HL-60 (cell line): Measurements from ENCODE around the gene LINC00305.

ENCODE experiments used
- CTCF ChIP-seq: IDR thresholded peaks from one replicate; pipeline ENCODE4 v1.5.1; 2011; ENCODE audit warnings: low read length, control low read depth, inconsistent platforms; ENCODE audit not compliant: insufficient read depth
- GABPA ChIP-seq: IDR thresholded peaks from 2 replicates; pipeline ENCODE4 v1.6.1; 2012; ENCODE audit warnings: low read depth
- POLR2AphosphoS5 ChIP-seq: IDR thresholded peaks from 2 replicates; pipeline ENCODE4 v1.6.1; 2012; ENCODE audit warnings: low read depth
- SPI1 ChIP-seq: IDR thresholded peaks from 2 replicates; pipeline ENCODE4 v1.6.1; 2012; ENCODE audit warnings: low read depth, mild to moderate bottlenecking, borderline replicate concordance
- TF ChIP-seq, protein P1 (sequence below): IDR thresholded peaks from 2 replicates; pipeline ENCODE4 v1.6.1; 2012; ENCODE audit warnings: low read depth; ENCODE audit not compliant: insufficient replicate concordance

DNA sequence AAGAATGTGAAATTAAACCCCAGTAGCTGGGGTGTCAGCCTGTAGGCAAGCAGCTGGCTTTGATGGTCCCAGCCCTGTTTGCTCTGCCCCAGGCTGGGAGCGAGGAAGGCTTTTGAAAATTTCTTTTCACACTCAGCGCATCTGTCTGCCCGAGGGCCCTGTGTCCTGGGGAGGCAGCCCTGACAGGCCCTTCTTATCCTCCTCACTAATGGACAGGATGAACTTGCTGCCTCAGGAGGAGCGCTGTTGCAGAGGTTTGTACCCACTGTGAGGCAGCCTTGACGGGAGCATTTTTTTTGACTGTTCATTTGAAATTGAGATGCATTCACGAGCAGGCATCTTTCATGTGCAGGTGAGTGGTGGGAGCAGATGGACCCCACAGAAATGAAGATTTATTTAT is 116.6 kb downstream of the LINC00305 start:
- TF ChIP-seq POLR2AphosphoS5, result no peak
- no peak for TF ChIP-seq CTCF
- TF ChIP-seq SPI1, result no peak
- TF ChIP-seq, protein P1, sequence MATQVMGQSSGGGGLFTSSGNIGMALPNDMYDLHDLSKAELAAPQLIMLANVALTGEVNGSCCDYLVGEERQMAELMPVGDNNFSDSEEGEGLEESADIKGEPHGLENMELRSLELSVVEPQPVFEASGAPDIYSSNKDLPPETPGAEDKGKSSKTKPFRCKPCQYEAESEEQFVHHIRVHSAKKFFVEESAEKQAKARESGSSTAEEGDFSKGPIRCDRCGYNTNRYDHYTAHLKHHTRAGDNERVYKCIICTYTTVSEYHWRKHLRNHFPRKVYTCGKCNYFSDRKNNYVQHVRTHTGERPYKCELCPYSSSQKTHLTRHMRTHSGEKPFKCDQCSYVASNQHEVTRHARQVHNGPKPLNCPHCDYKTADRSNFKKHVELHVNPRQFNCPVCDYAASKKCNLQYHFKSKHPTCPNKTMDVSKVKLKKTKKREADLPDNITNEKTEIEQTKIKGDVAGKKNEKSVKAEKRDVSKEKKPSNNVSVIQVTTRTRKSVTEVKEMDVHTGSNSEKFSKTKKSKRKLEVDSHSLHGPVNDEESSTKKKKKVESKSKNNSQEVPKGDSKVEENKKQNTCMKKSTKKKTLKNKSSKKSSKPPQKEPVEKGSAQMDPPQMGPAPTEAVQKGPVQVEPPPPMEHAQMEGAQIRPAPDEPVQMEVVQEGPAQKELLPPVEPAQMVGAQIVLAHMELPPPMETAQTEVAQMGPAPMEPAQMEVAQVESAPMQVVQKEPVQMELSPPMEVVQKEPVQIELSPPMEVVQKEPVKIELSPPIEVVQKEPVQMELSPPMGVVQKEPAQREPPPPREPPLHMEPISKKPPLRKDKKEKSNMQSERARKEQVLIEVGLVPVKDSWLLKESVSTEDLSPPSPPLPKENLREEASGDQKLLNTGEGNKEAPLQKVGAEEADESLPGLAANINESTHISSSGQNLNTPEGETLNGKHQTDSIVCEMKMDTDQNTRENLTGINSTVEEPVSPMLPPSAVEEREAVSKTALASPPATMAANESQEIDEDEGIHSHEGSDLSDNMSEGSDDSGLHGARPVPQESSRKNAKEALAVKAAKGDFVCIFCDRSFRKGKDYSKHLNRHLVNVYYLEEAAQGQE, result no peak
- TF ChIP-seq GABPA, result no peak
